IPS-15b (cell line): ENCODE results near the gene TAGAP.

Experiments used
- H3K27me3 ChIP-seq: one replicate; pipeline ENCODE4 v1.6.1; 2013; ENCODE audit warnings: low read length; ENCODE audit not compliant: control insufficient read depth, insufficient read depth
- H3K36me3 ChIP-seq: one replicate; pipeline ENCODE4 v1.6.1; 2013; ENCODE audit warnings: low read length; ENCODE audit not compliant: control insufficient read depth, insufficient read depth
- H3K4me1 ChIP-seq: one replicate; pipeline ENCODE4 v1.6.1; 2013; ENCODE audit warnings: mild to moderate bottlenecking, low read length; ENCODE audit not compliant: control insufficient read depth, insufficient read depth
- H3K4me3 ChIP-seq: one replicate; pipeline ENCODE4 v1.5.1; 2013; ENCODE audit warnings: low read depth, low read length
- H3K9ac ChIP-seq: one replicate; pipeline ENCODE4 v1.6.1; 2013; ENCODE audit warnings: low read depth, mild to moderate bottlenecking, low read length
- H3K9me3 ChIP-seq: one replicate; pipeline ENCODE4 v1.6.1; 2013; ENCODE audit warnings: mild to moderate bottlenecking, low read length; ENCODE audit not compliant: control insufficient read depth, insufficient read depth

Gene TAGAP

GRCh38 chr6:159044899-159045727, at the start of gene TAGAP:
Gene TAGAP (minus strand): TSS chr6:159044991. CDS start chr6:159044146, 845 bp downstream.
- H3K9me3 ChIP-seq: no peaks in the 10 kb centered on the region
- peaks cover 2% of the 10 kb centered on the region for H3K4me1 ChIP-seq
- H3K27me3 ChIP-seq: no peaks in the 10 kb centered on the region
- no peaks in the 10 kb centered on the region for H3K36me3 ChIP-seq
- no peak within 1 kb of the TSS for H3K9ac ChIP-seq
- H3K4me3 ChIP-seq: no peak within 1 kb of the TSS

- Histone ChIP-seq H3K9ac (no peak overlapping the region), H3K4me3 (no peak overlapping the region), H3K4me1 (no peaks in the 10 kb centered on the region), H3K9me3 (no peaks in the 10 kb centered on the region), H3K27me3 (no peaks in the 10 kb centered on the region), H3K36me3 (no peaks in the 10 kb centered on the region)
Observed at GRCh38 chr6:159093609-159094443, 49.0 kb upstream of the TAGAP start.

- H3K36me3 ChIP-seq: no peaks in the 10 kb centered on the region
- H3K9me3 ChIP-seq: no peaks in the 10 kb centered on the region
- H3K9ac ChIP-seq: no peak overlapping the region
- no peak overlapping the region for H3K4me3 ChIP-seq
- no peaks in the 10 kb centered on the region for H3K27me3 ChIP-seq
- no peaks in the 10 kb centered on the region for H3K4me1 ChIP-seq
Observed at GRCh38 chr6:159092631-159093030, 47.8 kb upstream of the TAGAP start.

GRCh38 chr6:159090530-159091480, 46.0 kb upstream of the TAGAP start:
- Histone ChIP-seq H3K4me3 (no peak overlapping the region), H3K4me1 (no peaks in the 10 kb centered on the region), H3K27me3 (no peaks in the 10 kb centered on the region), H3K9ac (no peak overlapping the region), H3K36me3 (no peaks in the 10 kb centered on the region), H3K9me3 (no peaks in the 10 kb centered on the region)

GRCh38 chr6:159089909-159090308, 45.1 kb upstream of the TAGAP start:
- H3K4me1 ChIP-seq: no peaks in the 10 kb centered on the region
- no peaks in the 10 kb centered on the region for H3K36me3 ChIP-seq
- H3K9ac ChIP-seq: no peak overlapping the region
- H3K27me3 ChIP-seq: no peaks in the 10 kb centered on the region
- no peaks in the 10 kb centered on the region for H3K9me3 ChIP-seq
- H3K4me3 ChIP-seq: no peak overlapping the region

- no peaks in the 10 kb centered on the region for H3K27me3 ChIP-seq
- no peaks in the 10 kb centered on the region for H3K36me3 ChIP-seq
- no peaks in the 10 kb centered on the region for H3K4me1 ChIP-seq
- no peak overlapping the region for H3K4me3 ChIP-seq
- no peaks in the 10 kb centered on the region for H3K9me3 ChIP-seq
- H3K9ac ChIP-seq: no peak overlapping the region
Observed at GRCh38 chr6:159089443-159089842, 44.7 kb upstream of the TAGAP start.

GRCh38 chr6:159086033-159086618, 41.3 kb upstream of the TAGAP start:
- H3K27me3 ChIP-seq: no peaks in the 10 kb centered on the region
- H3K4me3 ChIP-seq: no peak overlapping the region
- H3K4me1 ChIP-seq: no peaks in the 10 kb centered on the region
- no peak overlapping the region for H3K9ac ChIP-seq
- H3K36me3 ChIP-seq: no peaks in the 10 kb centered on the region
- H3K9me3 ChIP-seq: no peaks in the 10 kb centered on the region

- Histone ChIP-seq H3K4me1 (no peaks in the 10 kb centered on the region), H3K4me3 (no peak overlapping the region), H3K36me3 (no peaks in the 10 kb centered on the region), H3K27me3 (no peaks in the 10 kb centered on the region), H3K9me3 (no peaks in the 10 kb centered on the region), H3K9ac (no peak overlapping the region)
Observed at GRCh38 chr6:159085396-159085895, 40.7 kb upstream of the TAGAP start.

- no peaks in the 10 kb centered on the region for H3K9me3 ChIP-seq
- H3K9ac ChIP-seq: no peak overlapping the region
- H3K36me3 ChIP-seq: no peaks in the 10 kb centered on the region
- H3K4me3 ChIP-seq: no peak overlapping the region
- no peaks in the 10 kb centered on the region for H3K27me3 ChIP-seq
- no peaks in the 10 kb centered on the region for H3K4me1 ChIP-seq
Observed at GRCh38 chr6:159084493-159085091, 39.8 kb upstream of the TAGAP start.

- Histone ChIP-seq H3K4me1 (no peaks in the 10 kb centered on the region), H3K36me3 (no peaks in the 10 kb centered on the region), H3K27me3 (no peaks in the 10 kb centered on the region), H3K9me3 (no peaks in the 10 kb centered on the region), H3K4me3 (no peak overlapping the region), H3K9ac (no peak overlapping the region)
Observed at GRCh38 chr6:159083146-159083545, 38.4 kb upstream of the TAGAP start.
